ENCODE data around the gene C1orf116. TPM values are rescaled to one million over a fixed set of nuclear protein-coding genes. Genes with fewer than 3 reads are reported as not detected.

C1orf116 gene
- total and polyA plus RNA-seq, 10 donors: 0.02 to 1.0 (median 0.27) TPM; not detected in 1

DNA sequence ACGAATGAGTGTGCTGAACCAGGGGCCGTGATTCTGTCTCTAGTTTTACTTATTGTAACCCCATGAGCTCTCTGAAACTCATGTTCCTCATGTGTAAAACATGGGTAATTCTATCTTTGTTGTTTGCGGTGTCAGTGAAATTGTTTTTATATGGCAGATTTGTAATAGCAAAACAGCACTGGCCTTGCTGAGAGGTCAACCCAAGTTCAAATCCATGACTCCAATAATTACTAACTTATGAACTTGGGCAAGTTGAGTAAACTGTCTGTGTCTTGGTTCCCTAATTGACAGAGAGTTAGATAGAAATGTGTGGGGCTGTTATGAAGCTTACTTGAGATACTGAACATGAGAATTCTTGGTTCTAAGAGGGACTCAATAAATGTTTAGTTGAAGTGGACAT lies 17.8 kb downstream of the C1orf116 start:
- TF ChIP-seq CTCF (IDR thresholded peaks at IDR 0.05 in 8 of 11, conservative IDR thresholded peaks at IDR 0.05 in 3 of 11) (no peak), POLR2AphosphoS5 (IDR thresholded peaks at IDR 0.05) (no peak), POLR2A (IDR thresholded peaks at IDR 0.05) (no peak)
- Histone ChIP-seq H3K27ac (no peak overlapping the region), H3K4me3 (no peak overlapping the region), H3K36me3 (no peaks in the 10 kb centered on the region), H3K4me1 (no peaks in the 10 kb centered on the region), H3K27me3 (replicated peaks in 1 of 7) (no peaks in the 10 kb centered on the region), H3K9me3 (no peaks in the 10 kb centered on the region)
- intact Hi-C loops (cut with DNase I; ENCODE audit: low total_unique reads): no loop called here
- no peak for DNase-seq
- 77 to 97% (median 89%) methylated on average over 3 of the region's 3 CpGs for WGBS, 5 donors

DNA sequence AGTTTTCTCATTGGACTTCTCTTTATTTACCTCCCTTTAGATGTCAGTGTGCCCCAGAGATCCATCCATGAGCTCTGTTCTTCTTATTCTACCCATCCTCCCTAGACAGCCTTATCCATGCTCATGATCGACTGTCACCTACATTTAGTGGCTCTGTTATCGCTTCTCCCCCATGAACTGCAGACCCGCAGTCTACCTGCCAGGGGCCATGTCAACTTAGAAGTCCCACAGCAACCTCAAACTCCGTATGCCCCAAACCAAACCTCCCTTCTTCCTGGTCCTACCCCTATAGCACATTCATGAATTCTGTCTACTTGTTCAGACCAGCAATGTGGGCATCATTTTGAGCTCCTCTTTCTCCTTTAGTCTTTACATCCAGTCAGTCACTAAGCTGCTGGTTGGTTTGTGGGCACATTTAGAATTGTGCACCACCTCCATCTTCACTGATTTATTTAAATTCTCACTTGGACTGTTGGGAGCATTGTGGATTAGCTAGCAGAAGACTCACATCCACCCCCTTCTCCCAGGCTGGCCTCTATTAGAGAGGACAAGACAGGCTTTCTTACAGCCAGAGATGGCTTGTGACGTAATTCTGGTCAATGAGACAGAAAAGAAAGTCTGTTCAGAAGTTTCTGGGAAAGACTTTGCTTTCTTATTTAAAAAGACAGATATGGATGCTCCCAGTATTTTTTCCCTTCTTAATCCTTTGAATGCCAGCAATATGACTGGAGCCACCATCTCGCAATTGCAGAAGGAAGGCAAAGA lies 19.1 kb downstream of the C1orf116 start:
- Histone ChIP-seq H3K27me3 (replicated peaks in 1 of 7) (no peaks in the 10 kb centered on the region), H3K36me3 (no peaks in the 10 kb centered on the region), H3K4me1 (no peaks in the 10 kb centered on the region), H3K4me3 (no peak overlapping the region), H3K27ac (no peak overlapping the region), H3K9me3 (no peaks in the 10 kb centered on the region)
- DNase-seq: no peak
- WGBS, 5 donors: 62 to 98% (median 74%) methylated on average over 6 of the region's 6 CpGs
- TF ChIP-seq POLR2AphosphoS5 (IDR thresholded peaks at IDR 0.05) (no peak), CTCF (IDR thresholded peaks at IDR 0.05 in 8 of 11, conservative IDR thresholded peaks at IDR 0.05 in 3 of 11) (no peak), POLR2A (IDR thresholded peaks at IDR 0.05) (no peak)
- intact Hi-C loops (cut with DNase I; ENCODE audit: low total_unique reads): no loop called here

DNA sequence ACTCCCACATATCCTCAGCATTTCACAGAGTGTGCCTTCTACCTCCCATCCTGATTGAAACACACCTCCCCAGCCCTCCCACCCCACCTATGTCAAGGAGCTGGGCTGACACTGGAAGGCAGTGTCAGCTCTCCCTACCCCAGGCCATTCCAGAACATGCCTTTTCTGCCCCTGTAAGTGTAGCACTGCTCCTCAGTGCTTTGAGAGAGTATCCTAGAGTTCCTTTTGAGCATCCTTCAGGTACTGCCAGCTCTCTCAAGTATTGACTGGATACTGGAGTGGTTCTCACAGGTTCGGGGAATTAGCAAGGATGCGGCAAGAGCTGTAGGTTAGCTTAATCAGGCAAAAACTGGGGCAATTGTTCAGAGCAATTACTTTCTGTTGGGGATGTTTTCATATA lies 21.8 kb downstream of the C1orf116 start:
- Histone ChIP-seq H3K4me1 (no peaks in the 10 kb centered on the region), H3K9me3 (no peaks in the 10 kb centered on the region), H3K36me3 (no peaks in the 10 kb centered on the region), H3K27ac (no peak overlapping the region), H3K27me3 (replicated peaks in 1 of 7) (no peaks in the 10 kb centered on the region), H3K4me3 (no peak overlapping the region)
- 93 to 100% (median 100%) methylated on average over 2 of the region's 2 CpGs for WGBS, 5 donors
- no peak for DNase-seq
- no peak for TF ChIP-seq POLR2AphosphoS5 (IDR thresholded peaks at IDR 0.05)
- TF ChIP-seq POLR2A (IDR thresholded peaks at IDR 0.05): no peak
- no peak for TF ChIP-seq CTCF (IDR thresholded peaks at IDR 0.05 in 8 of 11, conservative IDR thresholded peaks at IDR 0.05 in 3 of 11)
- intact Hi-C loops (cut with DNase I; ENCODE audit: low total_unique reads): no loop called here

DNA sequence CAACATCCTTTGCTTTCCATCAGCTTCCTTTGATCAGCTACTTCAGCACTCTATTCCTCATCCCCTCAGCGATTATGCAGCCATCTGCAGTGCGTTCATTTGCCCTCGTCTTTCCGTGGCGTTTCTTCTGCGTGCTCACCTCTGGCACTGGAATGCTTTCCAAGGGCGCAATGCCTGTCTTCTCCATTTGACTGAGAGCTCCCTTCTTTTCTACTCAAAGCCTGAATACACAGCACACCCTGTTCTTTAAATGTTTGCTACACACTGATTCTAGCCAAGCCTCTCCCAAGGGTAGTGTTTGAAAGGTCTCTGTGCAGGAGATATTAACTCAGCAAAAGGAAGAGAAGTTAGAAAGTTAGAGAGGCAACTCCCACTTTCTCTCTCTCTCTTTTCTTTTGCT lies 22.6 kb downstream of the C1orf116 start:
- no peaks in the 10 kb centered on the region for H3K27me3 ChIP-seq (replicated peaks in 1 of 7)
- no peak overlapping the region for H3K4me3 ChIP-seq
- no peaks in the 10 kb centered on the region for H3K9me3 ChIP-seq
- H3K27ac ChIP-seq: no peak overlapping the region
- intact Hi-C loops (cut with DNase I; ENCODE audit: low total_unique reads): loop anchor here (10.0 kb wide), 1 partner anchor 65 kb away; no protein-coding TSS in a partner anchor
- no peak for TF ChIP-seq CTCF (IDR thresholded peaks at IDR 0.05 in 8 of 11, conservative IDR thresholded peaks at IDR 0.05 in 3 of 11)
- TF ChIP-seq POLR2AphosphoS5 (IDR thresholded peaks at IDR 0.05): no peak
- no peak for TF ChIP-seq POLR2A (IDR thresholded peaks at IDR 0.05)
- peaks cover 0 to 5% (median 0%) of the 10 kb centered on the region in 6 donors for H3K4me1 ChIP-seq
- WGBS, 5 donors: 79 to 91% (median 81%) methylated on average over 7 of the region's 7 CpGs
- DNase-seq: no peak
- no peaks in the 10 kb centered on the region for H3K36me3 ChIP-seq

All from spleen (tissue), 11 donors.